22Rv1 (cell line): Measurements from ENCODE around the gene GTF2I.

Source experiments
- H3K27ac ChIP-seq: fragments of 450-650 bp; 2 replicates; pipeline ENCODE4 v1.5.1; 2017
- ZFX ChIP-seq: fragments of 450-650 bp; IDR thresholded peaks from 2 replicates; pipeline ENCODE4 v1.6.1; 2017; ENCODE audit warnings: antibody characterized with exemption, borderline replicate concordance
- TF ChIP-seq, protein P1 (sequence below): fragments of 450-650 bp; IDR thresholded peaks from 2 replicates; pipeline ENCODE4 v1.5.1; 2017; ENCODE audit warnings: mild to moderate bottlenecking

GTF2I gene

DNA sequence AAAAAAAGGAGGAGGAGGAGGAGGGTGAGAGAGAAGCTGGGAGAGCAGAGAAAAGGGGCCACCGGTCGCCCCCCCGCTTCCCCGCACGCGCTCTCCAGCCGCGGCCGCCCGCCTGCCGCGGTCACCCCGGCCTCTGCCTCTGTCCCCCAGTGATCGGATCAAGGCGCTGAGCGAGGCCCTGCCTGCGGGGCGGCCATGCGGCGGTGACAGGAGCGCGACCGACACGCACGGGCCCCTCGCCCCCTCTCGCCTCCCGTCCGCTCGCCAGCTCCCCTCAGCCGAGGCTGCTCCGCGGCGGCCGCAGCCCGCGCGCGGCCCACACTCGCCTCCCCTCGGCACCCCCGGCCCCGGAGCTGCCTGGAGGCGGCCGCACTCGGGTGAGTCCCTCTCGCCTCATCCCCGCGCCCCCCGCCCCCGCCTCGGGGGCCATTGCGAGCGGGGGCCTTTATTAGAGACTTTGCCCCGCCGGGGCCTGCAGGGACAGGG lies at the start of gene GTF2I:
Gene GTF2I (plus strand): TSS at position 27 of the 486 bp plus-strand sequence. CDS start 31,411 bp downstream, outside the sequence.
- H3K27ac ChIP-seq, result peak within 1 kb of the TSS; percentile 100
- TF ChIP-seq, protein P1, sequence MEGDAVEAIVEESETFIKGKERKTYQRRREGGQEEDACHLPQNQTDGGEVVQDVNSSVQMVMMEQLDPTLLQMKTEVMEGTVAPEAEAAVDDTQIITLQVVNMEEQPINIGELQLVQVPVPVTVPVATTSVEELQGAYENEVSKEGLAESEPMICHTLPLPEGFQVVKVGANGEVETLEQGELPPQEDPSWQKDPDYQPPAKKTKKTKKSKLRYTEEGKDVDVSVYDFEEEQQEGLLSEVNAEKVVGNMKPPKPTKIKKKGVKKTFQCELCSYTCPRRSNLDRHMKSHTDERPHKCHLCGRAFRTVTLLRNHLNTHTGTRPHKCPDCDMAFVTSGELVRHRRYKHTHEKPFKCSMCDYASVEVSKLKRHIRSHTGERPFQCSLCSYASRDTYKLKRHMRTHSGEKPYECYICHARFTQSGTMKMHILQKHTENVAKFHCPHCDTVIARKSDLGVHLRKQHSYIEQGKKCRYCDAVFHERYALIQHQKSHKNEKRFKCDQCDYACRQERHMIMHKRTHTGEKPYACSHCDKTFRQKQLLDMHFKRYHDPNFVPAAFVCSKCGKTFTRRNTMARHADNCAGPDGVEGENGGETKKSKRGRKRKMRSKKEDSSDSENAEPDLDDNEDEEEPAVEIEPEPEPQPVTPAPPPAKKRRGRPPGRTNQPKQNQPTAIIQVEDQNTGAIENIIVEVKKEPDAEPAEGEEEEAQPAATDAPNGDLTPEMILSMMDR, result no peak
- no peak for TF ChIP-seq ZFX

DNA sequence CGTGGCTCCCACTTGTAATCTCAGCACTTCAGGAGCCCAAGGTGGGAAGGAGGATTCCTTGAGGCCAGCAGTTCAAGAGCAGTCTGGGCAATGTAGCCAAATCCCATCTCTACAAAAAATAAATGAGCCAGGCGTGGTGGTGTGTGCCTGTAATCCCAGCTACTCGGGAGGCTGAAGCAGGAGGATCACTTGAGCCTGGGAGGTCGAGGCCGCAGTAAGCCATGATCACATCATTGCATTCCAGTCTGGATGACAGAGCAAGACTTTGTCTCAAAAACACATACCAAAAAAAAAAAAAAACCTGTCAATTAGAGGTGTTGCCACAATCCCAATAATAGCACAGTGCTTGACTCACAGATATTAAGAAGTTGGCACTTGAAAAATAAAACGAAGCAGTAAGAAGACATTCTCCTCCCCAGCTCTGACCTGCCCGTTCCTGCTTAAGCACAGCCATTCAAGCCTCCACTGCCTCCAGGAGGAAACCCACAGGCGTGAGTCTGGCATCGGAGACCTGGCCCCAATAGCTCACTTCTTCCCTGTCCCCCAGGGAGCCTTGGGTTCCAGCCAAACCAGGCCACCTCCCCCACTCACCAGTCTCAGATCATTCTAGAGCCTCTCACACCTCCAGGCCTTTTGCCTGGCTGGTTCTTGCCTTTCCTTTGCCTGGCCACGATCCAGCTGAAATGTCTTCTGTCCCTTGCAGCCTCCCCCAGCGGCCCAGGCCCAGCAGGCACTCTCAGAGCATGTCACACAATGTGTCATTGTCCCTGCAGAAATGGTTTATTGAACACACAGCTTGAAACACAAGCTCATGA lies 45.3 kb upstream of the GTF2I start:
- no peak overlapping the region for H3K27ac ChIP-seq
- TF ChIP-seq, protein P1, result no peak
- no peak for TF ChIP-seq ZFX

DNA sequence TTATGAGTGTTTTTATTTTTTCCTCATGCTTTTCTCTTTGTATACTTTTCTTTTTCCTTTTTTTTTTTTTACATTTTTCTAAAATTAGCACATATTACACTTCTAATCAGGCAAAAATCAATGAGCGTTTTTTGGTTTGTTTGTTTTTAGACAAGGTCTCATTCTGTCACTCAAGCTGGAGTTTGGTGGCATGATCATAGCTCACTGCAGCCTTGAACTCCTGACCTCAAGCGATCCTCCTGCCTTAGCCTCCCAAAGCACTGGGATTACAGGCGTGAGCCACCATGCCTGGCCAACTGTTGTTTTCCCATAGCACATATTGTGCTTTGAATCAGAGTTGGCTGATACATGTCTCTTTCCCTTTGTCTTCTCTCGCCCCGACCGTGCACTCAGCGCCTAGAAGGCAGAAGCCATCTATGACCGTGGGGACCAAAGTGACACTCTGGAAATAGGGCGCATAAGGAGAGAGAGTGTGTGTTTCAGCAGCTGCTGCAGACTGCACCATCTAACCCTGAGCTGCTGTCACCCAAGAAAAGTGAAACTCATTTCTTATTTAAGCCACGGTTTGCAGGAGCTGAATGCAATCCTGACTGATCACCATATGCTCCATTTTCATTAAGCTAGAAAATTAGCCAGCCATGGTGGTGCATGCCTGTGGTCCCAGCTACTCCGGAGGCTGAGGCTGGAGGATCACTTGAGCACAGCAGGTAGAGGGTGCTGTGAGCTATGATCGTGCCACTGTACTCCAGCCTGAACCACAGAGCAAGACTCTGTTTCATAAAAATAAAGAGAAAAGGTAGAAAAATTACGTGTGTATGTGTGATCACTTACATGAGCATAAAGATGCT lies 41.4 kb upstream of the GTF2I start:
- H3K27ac ChIP-seq, result no peak overlapping the region

DNA sequence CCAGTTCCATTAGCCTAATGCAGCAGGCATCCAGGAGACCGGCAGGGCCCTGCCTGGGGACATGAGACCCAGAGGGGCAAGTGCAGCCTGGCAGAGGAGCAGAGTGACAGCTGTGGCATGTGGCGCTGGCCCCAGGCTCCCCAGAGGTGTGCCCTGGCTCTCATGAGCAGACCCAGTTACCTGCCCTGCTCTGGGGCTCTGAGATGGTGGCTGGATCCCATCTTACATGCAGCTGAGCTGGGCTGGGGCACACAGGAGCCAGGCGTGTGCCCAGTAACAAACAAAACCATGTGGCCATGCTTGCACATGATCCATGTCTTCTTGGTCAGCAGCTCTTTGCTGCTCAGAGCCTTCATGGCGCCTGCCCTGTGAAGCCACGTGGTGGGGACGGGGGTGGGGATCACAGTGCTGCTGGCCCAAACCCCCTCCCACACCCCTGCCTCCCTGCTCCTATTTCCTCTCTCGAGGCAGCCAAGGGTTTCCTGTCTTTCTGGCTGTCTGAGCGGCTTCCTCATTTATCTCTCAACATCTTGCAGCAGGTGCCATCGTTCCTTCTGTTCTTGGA lies 40.3 kb upstream of the GTF2I start:
- TF ChIP-seq, protein P1, result no peak
- TF ChIP-seq ZFX, result no peak
- no peak overlapping the region for H3K27ac ChIP-seq

More for the DNA sequence above, 41.4 kb upstream of the GTF2I start:
- TF ChIP-seq, protein P1, result no peak
- no peak for TF ChIP-seq ZFX

DNA sequence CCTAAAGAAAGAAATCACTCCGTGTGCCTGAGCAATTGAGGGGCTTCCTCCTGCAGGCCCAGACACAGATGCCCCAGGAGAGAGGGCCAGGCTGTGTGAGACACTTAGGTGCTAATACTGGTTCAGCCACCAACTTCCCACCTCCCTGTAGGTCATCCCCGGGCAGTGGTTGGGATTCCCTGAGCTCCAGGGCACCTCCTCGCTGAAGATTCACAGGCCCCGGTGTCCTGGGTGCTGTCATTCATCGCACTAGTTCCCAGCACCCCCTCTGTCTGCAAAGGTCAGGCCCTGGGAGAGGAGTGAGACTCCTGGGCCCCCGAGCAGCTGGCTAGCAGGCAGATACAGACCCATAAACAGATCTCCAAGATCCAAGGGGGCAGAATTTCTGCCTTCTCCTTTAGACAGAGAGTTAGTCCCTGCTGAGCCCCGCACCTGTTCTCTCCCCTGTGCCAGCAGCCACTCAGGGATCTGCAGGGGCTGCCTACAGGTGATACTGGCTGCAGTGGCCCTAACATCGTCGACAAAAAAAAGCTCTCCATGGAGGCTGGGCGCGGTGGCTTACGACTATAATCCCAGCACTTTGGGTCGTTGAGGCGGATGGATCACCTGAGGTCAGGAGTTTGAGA lies 38.2 kb upstream of the GTF2I start:
- TF ChIP-seq ZFX, result no peak
- TF ChIP-seq, protein P1, result no peak
- no peak overlapping the region for H3K27ac ChIP-seq

DNA sequence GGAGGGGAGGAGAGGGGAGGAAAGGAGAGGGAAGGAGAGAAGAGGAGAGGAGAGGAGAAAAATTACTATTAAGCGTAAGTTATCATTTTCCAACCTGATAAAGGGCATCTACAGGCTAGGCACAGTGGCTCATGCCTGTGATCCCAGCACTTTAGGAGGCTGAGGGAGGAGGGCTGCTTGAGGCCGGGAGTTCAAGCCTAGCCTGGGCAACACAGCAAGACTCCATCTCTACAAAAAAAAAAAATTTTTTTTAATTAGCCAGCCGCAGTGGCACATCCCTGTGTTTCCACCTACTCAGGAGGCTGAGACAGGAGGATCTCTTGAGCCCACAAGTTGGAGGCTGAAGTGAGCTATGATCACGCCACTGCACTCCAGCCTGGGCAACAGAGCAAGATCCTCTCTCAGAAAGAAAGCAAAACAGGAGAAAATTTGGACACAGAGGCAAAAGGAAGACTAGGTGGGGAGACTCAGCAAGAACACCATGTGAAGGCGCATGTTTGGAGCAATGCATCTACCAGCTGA lies 35.2 kb upstream of the GTF2I start:
- TF ChIP-seq, protein P1, result no peak
- no peak for TF ChIP-seq ZFX

More for the DNA sequence above, 35.2 kb upstream of the GTF2I start:
- no peak overlapping the region for H3K27ac ChIP-seq
